SJCRH30 (cell line): Measurements from ENCODE around the gene TMEM242. TPM values are rescaled to one million over a fixed set of nuclear protein-coding genes. Genes with fewer than 3 reads are reported as not detected.
A peak's percentile ranks its signal among the peaks of the same experiment; 100 is the strongest.

ENCODE experiments used
- DNase-seq, 2 experiments: peaks; one replicate each; pipeline ENCODE4 v3.0.0-alpha.2; 2015 to 2020
- H3K27ac ChIP-seq: fragments of 250-450 bp; sonication (Bioruptor Pico); 2 replicates; pipeline ENCODE4 v1.5.1; 2020; ENCODE audit warnings: mild to moderate bottlenecking, moderate library complexity
- H3K27me3 ChIP-seq: fragments of 250-450 bp; sonication (Bioruptor Pico); 2 replicates; pipeline ENCODE4 v1.5.1; 2020; ENCODE audit warnings: mild to moderate bottlenecking, moderate library complexity
- H3K36me3 ChIP-seq: fragments of 250-450 bp; sonication (Bioruptor Pico); 2 replicates; pipeline ENCODE4 v1.5.1; 2020; ENCODE audit warnings: mild to moderate bottlenecking, moderate library complexity
- H3K4me1 ChIP-seq: fragments of 250-450 bp; sonication (Bioruptor Pico); 2 replicates; pipeline ENCODE4 v1.5.1; 2020; ENCODE audit warnings: mild to moderate bottlenecking, moderate library complexity
- H3K4me3 ChIP-seq: fragments of 250-450 bp; sonication (Bioruptor Pico); 2 replicates; pipeline ENCODE4 v1.5.1; 2020; ENCODE audit warnings: mild to moderate bottlenecking, moderate library complexity
- H3K9me3 ChIP-seq: fragments of 250-450 bp; sonication (Bioruptor Pico); replicated peaks from 2 replicates; pipeline ENCODE4 v1.5.1; 2020; ENCODE audit warnings: mild to moderate bottlenecking, moderate library complexity
- total RNA-seq: library from RNA; depleted of rRNA; stranded (reverse); fragments of >200 nt; shearing (Covaris generic); gene quantifications from 2 replicates; pipeline ENCODE4 v1.2.3, GENCODE V29; 2014; rRNA removed

TMEM242 gene
- total RNA-seq, 1 experiment from 2014 or later: 8.3 TPM

DNA sequence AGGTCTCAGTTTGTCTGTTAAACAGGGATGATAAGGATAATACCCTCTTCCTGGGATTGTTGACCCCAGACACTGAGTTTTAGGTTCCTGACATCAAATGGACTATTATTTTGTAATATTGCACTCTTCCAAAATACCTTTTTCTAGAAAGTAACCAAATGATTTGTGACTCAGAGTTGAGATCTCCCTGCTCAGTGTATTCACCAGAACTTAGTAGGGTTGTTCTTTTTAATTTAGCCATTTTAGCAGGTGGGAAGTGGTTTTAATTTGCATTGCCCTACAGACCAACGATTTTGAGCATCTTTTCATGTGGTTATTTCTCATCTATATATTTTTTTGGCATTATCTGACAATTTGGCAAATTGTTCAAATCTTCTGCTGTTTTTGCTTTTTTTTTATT lies 75.1 kb downstream of the TMEM242 start:
- H3K9me3 ChIP-seq: no peaks in the 10 kb centered on the region
- no peaks in the 10 kb centered on the region for H3K36me3 ChIP-seq
- H3K4me3 ChIP-seq: no peak overlapping the region
- no peaks in the 10 kb centered on the region for H3K4me1 ChIP-seq
- H3K27me3 ChIP-seq: no peaks in the 10 kb centered on the region
- no peak overlapping the region for H3K27ac ChIP-seq
- DNase-seq: no peak

DNA sequence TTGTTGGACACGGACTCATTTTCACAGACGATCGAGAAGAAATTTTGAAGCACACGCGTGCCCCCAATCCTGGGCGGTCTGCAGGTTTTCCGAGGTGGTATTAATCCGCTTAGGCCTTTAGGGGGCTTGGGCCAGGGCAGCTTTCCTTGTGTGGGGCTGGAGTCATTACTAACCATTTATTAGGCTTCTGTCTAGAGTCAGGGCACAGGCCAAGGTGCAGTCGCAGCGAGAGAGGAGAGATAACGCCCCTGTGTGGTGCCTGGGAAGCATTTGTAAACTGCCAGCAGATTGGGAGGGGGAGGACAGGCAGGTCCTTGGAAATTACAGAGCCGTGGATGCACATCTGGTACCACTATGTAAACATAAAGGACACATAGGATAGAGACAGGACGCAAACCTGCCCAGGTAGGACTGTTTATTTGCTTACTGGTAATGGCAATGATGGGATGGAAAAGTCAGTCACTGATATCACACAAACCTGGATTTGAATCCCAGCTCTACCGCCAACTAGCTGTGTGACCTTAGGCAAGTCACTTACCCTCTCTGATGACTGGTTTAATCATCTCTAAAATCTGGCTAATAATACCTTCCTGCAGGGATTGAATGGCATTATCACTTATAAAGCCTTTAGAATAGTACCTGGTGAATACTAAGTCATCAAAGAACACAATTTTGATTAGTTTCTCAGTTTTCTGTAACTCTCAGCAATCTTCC lies 76.4 kb downstream of the TMEM242 start:
- no peak for DNase-seq
- H3K4me1 ChIP-seq: no peaks in the 10 kb centered on the region
- H3K27me3 ChIP-seq: no peaks in the 10 kb centered on the region
- H3K36me3 ChIP-seq: no peaks in the 10 kb centered on the region
- H3K27ac ChIP-seq: no peak overlapping the region
- H3K9me3 ChIP-seq: no peaks in the 10 kb centered on the region
- no peak overlapping the region for H3K4me3 ChIP-seq

GRCh38 chr6:157246048-157246630 lies 77.2 kb downstream of the TMEM242 start:
- Histone ChIP-seq H3K36me3 (no peaks in the 10 kb centered on the region), H3K4me3 (no peak overlapping the region), H3K4me1 (no peaks in the 10 kb centered on the region), H3K27me3 (no peaks in the 10 kb centered on the region), H3K27ac (no peak overlapping the region), H3K9me3 (no peaks in the 10 kb centered on the region)
- DNase-seq: no peak

DNA sequence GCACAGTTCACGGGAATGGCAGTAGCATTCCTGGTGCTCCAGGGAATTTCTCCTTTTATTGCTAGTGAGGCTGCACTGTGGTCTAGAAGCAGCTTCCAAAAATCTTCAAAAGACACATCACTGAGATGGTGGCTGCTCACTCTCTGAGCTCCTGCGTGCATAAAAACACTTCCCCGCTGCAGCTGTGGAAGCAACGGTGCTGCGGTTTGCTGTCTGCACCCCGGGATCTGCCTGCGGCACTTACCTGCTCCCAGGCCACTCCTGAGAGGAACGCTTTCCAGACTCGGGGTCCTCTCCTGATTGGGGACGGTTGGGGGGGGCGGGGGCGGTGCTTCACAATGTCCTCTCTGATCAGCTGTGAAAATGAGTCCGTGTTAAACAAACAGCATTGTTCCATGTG lies 77.9 kb downstream of the TMEM242 start:
- Histone ChIP-seq H3K9me3 (no peaks in the 10 kb centered on the region), H3K27me3 (no peaks in the 10 kb centered on the region), H3K36me3 (no peaks in the 10 kb centered on the region), H3K4me1 (no peaks in the 10 kb centered on the region), H3K4me3 (no peak overlapping the region), H3K27ac (no peak overlapping the region)
- DNase-seq: no peak

GRCh38 chr6:157244780-157245179 lies 78.5 kb downstream of the TMEM242 start:
- Histone ChIP-seq H3K4me3 (no peak overlapping the region), H3K4me1 (no peaks in the 10 kb centered on the region), H3K27ac (no peak overlapping the region), H3K9me3 (no peaks in the 10 kb centered on the region), H3K36me3 (no peaks in the 10 kb centered on the region), H3K27me3 (no peaks in the 10 kb centered on the region)
- DNase-seq: no peak

- Histone ChIP-seq H3K9me3 (no peaks in the 10 kb centered on the region), H3K4me3 (no peak overlapping the region), H3K27me3 (no peaks in the 10 kb centered on the region), H3K4me1 (no peaks in the 10 kb centered on the region), H3K36me3 (no peaks in the 10 kb centered on the region), H3K27ac (no peak overlapping the region)
- DNase-seq: no peak
These were observed 79.1 kb downstream of the TMEM242 start for GRCh38 chr6:157244175-157244574.

DNA sequence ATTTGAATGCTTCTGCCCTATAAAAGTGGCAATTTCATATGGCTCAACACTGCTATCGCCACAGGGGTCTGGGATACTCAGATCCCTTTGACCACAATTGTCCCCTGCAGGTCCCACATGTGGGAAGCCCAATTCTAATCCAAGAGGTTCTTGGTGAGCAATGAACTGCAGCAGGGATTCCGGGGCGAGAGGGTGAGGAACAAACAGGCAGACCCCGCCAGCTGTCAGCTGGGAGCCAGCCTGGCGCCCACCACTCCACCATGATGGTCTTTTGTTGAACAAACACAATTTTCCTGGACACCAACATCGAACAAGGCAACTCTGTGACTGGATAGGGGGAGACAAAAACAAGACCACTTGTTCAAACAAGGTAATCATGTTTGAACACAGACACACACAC lies 80.5 kb downstream of the TMEM242 start:
- Histone ChIP-seq H3K4me1 (no peaks in the 10 kb centered on the region), H3K27ac (no peak overlapping the region), H3K4me3 (no peak overlapping the region), H3K27me3 (no peaks in the 10 kb centered on the region), H3K36me3 (no peaks in the 10 kb centered on the region), H3K9me3 (no peaks in the 10 kb centered on the region)
- no peak for DNase-seq

- Histone ChIP-seq H3K4me1 (no peaks in the 10 kb centered on the region), H3K4me3 (peak overlapping the region; percentile 50), H3K36me3 (no peaks in the 10 kb centered on the region), H3K27ac (no peak overlapping the region), H3K9me3 (no peaks in the 10 kb centered on the region), H3K27me3 (no peaks in the 10 kb centered on the region)
- no peak for DNase-seq
These were observed 82.4 kb downstream of the TMEM242 start for GRCh38 chr6:157240960-157241311.

DNA sequence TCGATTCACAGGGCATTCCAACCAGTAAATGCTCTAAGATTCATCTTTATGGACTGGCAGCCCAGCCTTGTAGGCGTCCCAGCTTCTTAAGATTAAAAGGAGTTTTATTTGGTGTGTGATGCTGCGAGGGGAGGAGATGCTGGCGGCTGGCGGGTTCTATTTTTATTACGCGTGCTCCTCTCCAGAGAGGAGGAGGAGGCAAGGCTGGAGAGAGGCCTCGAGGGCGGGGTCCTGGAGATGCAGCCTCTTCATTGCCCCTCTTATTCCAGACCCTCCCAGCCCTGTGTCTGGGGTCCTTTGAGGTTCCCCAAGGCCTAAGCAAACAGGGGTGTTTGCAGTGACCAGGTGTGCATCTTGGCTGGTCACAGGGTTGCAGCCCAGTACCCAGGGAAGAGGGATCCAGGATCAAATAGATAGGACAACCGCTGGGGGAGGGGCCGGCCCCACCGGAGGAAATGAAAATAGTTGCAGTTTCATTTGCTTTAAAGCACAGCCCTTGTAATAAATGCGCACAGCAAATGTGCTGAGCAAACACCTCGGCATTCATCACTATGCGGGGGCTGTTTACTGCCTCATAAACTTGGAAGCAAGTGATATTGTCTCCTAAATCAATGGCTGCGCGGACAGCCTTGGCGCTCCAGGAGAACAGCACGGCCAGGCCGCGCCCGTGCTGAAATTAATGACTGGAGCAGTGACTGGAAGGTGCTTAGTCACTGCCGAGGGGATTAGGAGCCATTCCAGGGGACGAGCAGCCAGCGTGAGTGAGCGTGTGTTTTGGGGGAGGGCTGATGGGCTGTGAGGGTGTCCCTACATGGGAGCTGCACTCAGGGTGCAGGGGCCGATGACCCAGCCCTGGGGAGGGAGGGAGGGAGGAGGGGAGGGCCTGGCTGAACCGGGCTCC lies 83.0 kb downstream of the TMEM242 start:
- no peaks in the 10 kb centered on the region for H3K9me3 ChIP-seq
- H3K36me3 ChIP-seq: no peaks in the 10 kb centered on the region
- H3K27ac ChIP-seq: no peak overlapping the region; the same call in 1 of the 2 replicates
- no peaks in the 10 kb centered on the region for H3K4me1 ChIP-seq
- H3K27me3 ChIP-seq: no peaks in the 10 kb centered on the region
- DNase-seq: peak; percentile 49 to 55
- H3K4me3 ChIP-seq: peak overlapping the region; percentile 50

DNA sequence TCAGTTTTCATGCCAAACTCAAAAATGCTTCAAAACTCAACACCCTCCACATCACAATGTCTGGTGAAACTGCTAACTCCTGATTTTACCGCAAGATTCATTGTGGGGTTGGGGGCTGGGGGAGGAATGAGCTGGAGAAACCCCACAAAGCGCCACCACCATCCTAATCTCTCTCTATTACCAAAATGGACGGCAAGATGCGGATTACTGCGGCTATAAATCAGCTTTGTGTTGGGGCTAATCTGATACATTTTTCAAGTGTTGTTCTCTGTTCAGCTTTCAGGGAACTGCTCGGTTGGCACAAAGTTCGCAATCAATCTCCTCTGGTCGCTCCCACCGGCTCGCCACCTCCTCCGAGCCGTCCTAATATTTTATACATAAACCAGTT lies 83.7 kb downstream of the TMEM242 start:
- Histone ChIP-seq H3K4me1 (no peaks in the 10 kb centered on the region), H3K36me3 (no peaks in the 10 kb centered on the region), H3K4me3 (no peak overlapping the region; the same call in 1 of the 2 replicates), H3K9me3 (no peaks in the 10 kb centered on the region), H3K27me3 (no peaks in the 10 kb centered on the region), H3K27ac (no peak overlapping the region)
- DNase-seq: no peak

Other genes starting within 250 kb of the TMEM242 start
- 5.1 and 5.9 TPM in 2 replicates for gene ZDHHC14, start 57.7 kb upstream of the TMEM242 start, total RNA-seq